SK-N-SH treated with all-trans-retinoic acid at 6 μM for 48 hours (cell line): ENCODE results near the gene APBA2.

Source experiments
- ATAC-seq: fragments of 200-7000 bp; cut with Tn5 transposase; 3 replicates; pipeline ENCODE4 v1.9.1; 2020; ENCODE audit warnings: mild to moderate bottlenecking, moderate library complexity
- ARNTL ChIP-seq: fragments of 450-650 bp; formaldehyde crosslinking; IDR thresholded peaks from 2 replicates; pipeline ENCODE4 v1.5.0; 2020; ENCODE audit warnings: low read depth, mild to moderate bottlenecking, moderate library complexity, borderline replicate concordance
- BACH2 ChIP-seq: fragments of 250-450 bp; sonication (Bioruptor Pico); IDR thresholded peaks from 2 replicates; pipeline ENCODE4 v1.9.0; 2021; ENCODE audit warnings: mild to moderate bottlenecking, borderline replicate concordance
- CSDC2 ChIP-seq: fragments of 250-450 bp; sonication (Bioruptor Pico); IDR thresholded peaks from 2 replicates; pipeline ENCODE4 v1.5.0; 2020; ENCODE audit warnings: mild to moderate bottlenecking, moderate library complexity
- CSRNP3 ChIP-seq: fragments of 250-450 bp; sonication (Bioruptor Pico); IDR thresholded peaks from 2 replicates; pipeline ENCODE4 v1.5.1; 2021; ENCODE audit warnings: mild to moderate bottlenecking, moderate library complexity
- ESRRG ChIP-seq: fragments of 250-450 bp; sonication (Bioruptor Pico); IDR thresholded peaks from 2 replicates; pipeline ENCODE4 v1.6.1; 2021; ENCODE audit warnings: mild to moderate bottlenecking
- GLIS3 ChIP-seq: fragments of 250-450 bp; sonication (Bioruptor Pico); IDR thresholded peaks from 2 replicates; pipeline ENCODE4 v1.5.0; 2020; ENCODE audit warnings: mild to moderate bottlenecking, moderate library complexity
- ISL1 ChIP-seq: fragments of 250-450 bp; sonication (Bioruptor Pico); IDR thresholded peaks from 2 replicates; pipeline ENCODE4 v2.1.2; 2022; ENCODE audit warnings: mild to moderate bottlenecking, moderate library complexity
- POU6F1 ChIP-seq: fragments of 250-450 bp; sonication (Bioruptor Pico); IDR thresholded peaks from 2 replicates; pipeline ENCODE4 v1.8.0; 2021; ENCODE audit warnings: low read depth, mild to moderate bottlenecking, moderate library complexity, borderline replicate concordance
- PPARA ChIP-seq: fragments of 250-450 bp; sonication (Bioruptor Pico); IDR thresholded peaks from 2 replicates; pipeline ENCODE4 v1.5.0; 2020; ENCODE audit warnings: mild to moderate bottlenecking, borderline replicate concordance
- RARB ChIP-seq: fragments of 250-450 bp; sonication (Bioruptor Pico); IDR thresholded peaks from 2 replicates; pipeline ENCODE4 v1.8.0; 2021; ENCODE audit warnings: mild to moderate bottlenecking, moderate library complexity
- SNAI2 ChIP-seq: fragments of 250-450 bp; sonication (Bioruptor Pico); IDR thresholded peaks from 2 replicates; pipeline ENCODE4 v1.5.0; 2020; ENCODE audit warnings: mild to moderate bottlenecking, moderate library complexity
- TCF4 ChIP-seq: fragments of 250-450 bp; sonication (Bioruptor Pico); IDR thresholded peaks from 2 replicates; pipeline ENCODE4 v1.8.0; 2021; ENCODE audit warnings: mild to moderate bottlenecking, moderate library complexity, borderline replicate concordance
- TOX ChIP-seq: fragments of 250-450 bp; sonication (Bioruptor Pico); IDR thresholded peaks from 2 replicates; pipeline ENCODE4 v1.8.0; 2021; ENCODE audit warnings: mild to moderate bottlenecking, moderate library complexity, borderline replicate concordance
- TSHZ2 ChIP-seq: fragments of 250-450 bp; sonication (Bioruptor Pico); IDR thresholded peaks from 2 replicates; pipeline ENCODE4 v1.5.0; 2020; ENCODE audit warnings: mild to moderate bottlenecking, moderate library complexity
- ZC3H10 ChIP-seq: fragments of 250-450 bp; sonication (Bioruptor Pico); IDR thresholded peaks from 2 replicates; pipeline ENCODE4 v1.5.1; 2021; ENCODE audit warnings: mild to moderate bottlenecking, moderate library complexity
- ZFP3 ChIP-seq: fragments of 250-450 bp; sonication (Bioruptor Pico); IDR thresholded peaks from 2 replicates; pipeline ENCODE4 v1.5.0; 2020; ENCODE audit warnings: mild to moderate bottlenecking, moderate library complexity
- ZFP30 ChIP-seq: fragments of 450-650 bp; formaldehyde crosslinking; IDR thresholded peaks from 2 replicates; pipeline ENCODE4 v1.5.0; 2022; ENCODE audit warnings: mild to moderate bottlenecking, moderate library complexity
- ZNF565 ChIP-seq: fragments of 450-650 bp; formaldehyde crosslinking; conservative IDR thresholded peaks from 2 replicates; pipeline ENCODE4 v1.5.0; 2020; ENCODE audit warnings: low read depth, mild to moderate bottlenecking, moderate library complexity
- ZNF70 ChIP-seq: fragments of 450-650 bp; formaldehyde crosslinking; IDR thresholded peaks from 2 replicates; pipeline ENCODE4 v1.5.0; 2020; ENCODE audit warnings: mild to moderate bottlenecking, moderate library complexity
- TF ChIP-seq, protein P1 (sequence below): fragments of 250-450 bp; sonication (Bioruptor Pico); IDR thresholded peaks from 2 replicates; pipeline ENCODE4 v1.8.0; 2020; ENCODE audit warnings: mild to moderate bottlenecking, moderate library complexity, borderline replicate concordance
- TF ChIP-seq, protein P2 (sequence below): fragments of 250-450 bp; sonication (Bioruptor Pico); IDR thresholded peaks from 2 replicates; pipeline ENCODE4 v1.5.1; 2020; ENCODE audit warnings: low read depth, mild to moderate bottlenecking, moderate library complexity

Gene APBA2

GRCh38 chr15:29087521-29088285 is 201.9 kb downstream of the APBA2 start (continued):
- TF ChIP-seq ISL1 (CRISPR knock-in tag), result no peak
- TF ChIP-seq RARB, result no peak
- no peak for TF ChIP-seq ESRRG
- TF ChIP-seq TCF4, result no peak
- TF ChIP-seq, protein P1, sequence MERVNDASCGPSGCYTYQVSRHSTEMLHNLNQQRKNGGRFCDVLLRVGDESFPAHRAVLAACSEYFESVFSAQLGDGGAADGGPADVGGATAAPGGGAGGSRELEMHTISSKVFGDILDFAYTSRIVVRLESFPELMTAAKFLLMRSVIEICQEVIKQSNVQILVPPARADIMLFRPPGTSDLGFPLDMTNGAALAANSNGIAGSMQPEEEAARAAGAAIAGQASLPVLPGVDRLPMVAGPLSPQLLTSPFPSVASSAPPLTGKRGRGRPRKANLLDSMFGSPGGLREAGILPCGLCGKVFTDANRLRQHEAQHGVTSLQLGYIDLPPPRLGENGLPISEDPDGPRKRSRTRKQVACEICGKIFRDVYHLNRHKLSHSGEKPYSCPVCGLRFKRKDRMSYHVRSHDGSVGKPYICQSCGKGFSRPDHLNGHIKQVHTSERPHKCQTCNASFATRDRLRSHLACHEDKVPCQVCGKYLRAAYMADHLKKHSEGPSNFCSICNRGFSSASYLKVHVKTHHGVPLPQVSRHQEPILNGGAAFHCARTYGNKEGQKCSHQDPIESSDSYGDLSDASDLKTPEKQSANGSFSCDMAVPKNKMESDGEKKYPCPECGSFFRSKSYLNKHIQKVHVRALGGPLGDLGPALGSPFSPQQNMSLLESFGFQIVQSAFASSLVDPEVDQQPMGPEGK (CRISPR knock-in tag), result no peak
- no peak for TF ChIP-seq ZFP3 (CRISPR knock-in tag)

GRCh38 chr15:29088666-29089065 is 202.9 kb downstream of the APBA2 start:
- no peak for TF ChIP-seq TOX
- no peak for TF ChIP-seq ESRRG
- ATAC-seq, result no peak

DNA sequence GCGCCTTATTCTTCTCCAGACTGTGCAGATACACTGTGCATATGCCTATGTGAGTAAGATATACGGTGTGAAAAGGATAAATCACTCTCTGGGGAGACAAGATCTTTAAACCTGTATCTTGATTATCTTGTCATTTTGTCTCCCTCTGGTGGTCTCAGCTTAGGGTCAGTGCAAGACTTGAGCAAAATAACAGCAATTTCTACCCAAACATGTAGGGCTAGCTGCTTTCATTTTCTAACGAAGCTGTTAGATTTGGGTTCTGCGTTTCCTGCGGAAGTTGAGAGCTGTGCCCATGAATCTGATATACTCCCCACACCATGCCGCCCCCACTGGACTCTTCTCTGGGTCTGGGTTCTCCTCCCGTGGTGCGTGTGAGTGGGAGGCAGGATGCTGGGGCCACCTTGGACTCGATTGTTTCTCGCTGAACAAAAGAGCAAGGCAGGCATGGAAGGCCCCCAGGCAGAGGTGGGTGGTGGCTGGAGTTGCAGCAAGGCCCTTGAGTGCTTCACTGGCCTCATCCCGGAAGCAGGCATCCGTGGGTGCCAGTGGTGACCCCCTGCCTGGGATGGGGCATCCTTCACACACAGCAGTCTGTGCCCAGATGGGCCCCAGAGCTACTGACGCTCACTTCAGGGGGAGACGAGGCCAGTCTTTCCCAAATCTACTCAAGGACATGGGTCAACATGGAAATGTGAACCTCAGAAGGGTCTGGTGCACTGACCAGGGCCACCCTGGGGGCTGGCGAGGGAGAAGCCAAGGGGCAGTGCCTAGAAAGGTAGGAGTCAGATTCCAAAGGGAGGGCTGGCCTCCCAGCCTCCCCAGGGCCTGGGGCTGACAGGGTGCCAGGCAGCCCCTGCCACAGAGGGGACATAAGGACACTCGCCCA is 204.2 kb downstream of the APBA2 start:
- ATAC-seq, result 0 out of 3 replicates have a peak, but pooled peaks have one; percentile 12

More for the DNA sequence above, 204.2 kb downstream of the APBA2 start:
- TF ChIP-seq ARNTL (CRISPR knock-in tag) (no peak), CSRNP3 (CRISPR knock-in tag) (no peak), SNAI2 (CRISPR knock-in tag) (no peak), GLIS3 (no peak), TSHZ2 (no peak), TOX (no peak), ESRRG (no peak), POU6F1 (CRISPR knock-in tag) (no peak), ZFP30 (CRISPR knock-in tag) (no peak), PPARA (CRISPR knock-in tag) (no peak), ZFP3 (CRISPR knock-in tag) (no peak), TCF4 (no peak), ZC3H10 (CRISPR knock-in tag) (no peak), ZNF565 (CRISPR knock-in tag) (no peak), ZNF70 (CRISPR knock-in tag) (no peak), BACH2 (CRISPR knock-in tag) (no peak), CSDC2 (no peak), RARB (no peak)
- TF ChIP-seq, protein P1 (CRISPR knock-in tag), result no peak
- TF ChIP-seq, protein P2, sequence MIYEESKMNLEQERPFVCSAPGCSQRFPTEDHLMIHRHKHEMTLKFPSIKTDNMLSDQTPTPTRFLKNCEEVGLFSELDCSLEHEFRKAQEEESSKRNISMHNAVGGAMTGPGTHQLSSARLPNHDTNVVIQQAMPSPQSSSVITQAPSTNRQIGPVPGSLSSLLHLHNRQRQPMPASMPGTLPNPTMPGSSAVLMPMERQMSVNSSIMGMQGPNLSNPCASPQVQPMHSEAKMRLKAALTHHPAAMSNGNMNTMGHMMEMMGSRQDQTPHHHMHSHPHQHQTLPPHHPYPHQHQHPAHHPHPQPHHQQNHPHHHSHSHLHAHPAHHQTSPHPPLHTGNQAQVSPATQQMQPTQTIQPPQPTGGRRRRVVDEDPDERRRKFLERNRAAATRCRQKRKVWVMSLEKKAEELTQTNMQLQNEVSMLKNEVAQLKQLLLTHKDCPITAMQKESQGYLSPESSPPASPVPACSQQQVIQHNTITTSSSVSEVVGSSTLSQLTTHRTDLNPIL (CRISPR knock-in tag), result no peak
